GM19025 (cell line): ENCODE measurements around the gene ANKS1A.
A peak's percentile ranks its signal among the peaks of the same experiment; 100 is the strongest.
"Not testable (repeated sequence)": the region's sequence is repeated elsewhere in the genome, so short reads cannot be mapped to it uniquely, and the experiment has no call there.

Experiments
- ATAC-seq: cut with Tn5 transposase; IDR thresholded peaks from one replicate; pipeline ENCODE4 v1.9.1; 2021; ENCODE audit warnings: mild to moderate bottlenecking, low read depth, moderate library complexity; ENCODE audit not compliant: unreplicated experiment

Gene ANKS1A

GRCh38 chr6:34877869-34878485 lies 11.1 kb upstream of the ANKS1A start:
- no peak for ATAC-seq

- ATAC-seq, result not testable (repeated sequence)
Measured at GRCh38 chr6:34884073-34884472, 5.0 kb upstream of the ANKS1A start.

GRCh38 chr6:34884996-34885395 lies 4.1 kb upstream of the ANKS1A start:
- no peak for ATAC-seq

- ATAC-seq, result not testable (repeated sequence)
Measured at GRCh38 chr6:34885837-34886236, 3.2 kb upstream of the ANKS1A start.

- ATAC-seq, result no peak
Measured at GRCh38 chr6:34887753-34888513, 1.1 kb upstream of the ANKS1A start, which contains the start of gene TAF11. TSS of gene TAF11 (minus strand) at chr6:34888042. CDS start at chr6:34887957, 85 bp downstream.

GRCh38 chr6:34888514-34888856 lies 570 bp upstream of the ANKS1A start:
- no peak for ATAC-seq

GRCh38 chr6:34890533-34890925 lies 1.5 kb downstream of the ANKS1A start:
- ATAC-seq, result no peak

- no peak for ATAC-seq
Measured at GRCh38 chr6:34891296-34891695, 2.2 kb downstream of the ANKS1A start.

GRCh38 chr6:34894693-34895092 lies 5.6 kb downstream of the ANKS1A start:
- no peak for ATAC-seq

- no peak for ATAC-seq
Measured at GRCh38 chr6:34897130-34897529, 8.1 kb downstream of the ANKS1A start.

- no peak for ATAC-seq
Measured at GRCh38 chr6:34897716-34898115, 8.7 kb downstream of the ANKS1A start.

GRCh38 chr6:34899748-34900147 lies 10.7 kb downstream of the ANKS1A start:
- not testable (repeated sequence) for ATAC-seq

GRCh38 chr6:34900321-34901031 lies 11.4 kb downstream of the ANKS1A start:
- no peak for ATAC-seq

GRCh38 chr6:34901930-34902329 lies 12.9 kb downstream of the ANKS1A start:
- ATAC-seq, result no peak

- ATAC-seq, result no peak
Measured at GRCh38 chr6:34904990-34905613, 16.0 kb downstream of the ANKS1A start.

GRCh38 chr6:34906826-34907225 lies 17.8 kb downstream of the ANKS1A start:
- ATAC-seq, result no peak

- ATAC-seq, result no peak
Measured at GRCh38 chr6:34908194-34908593, 19.1 kb downstream of the ANKS1A start.

GRCh38 chr6:34909320-34909883 lies 20.3 kb downstream of the ANKS1A start:
- ATAC-seq, result no peak

- no peak for ATAC-seq
Measured at GRCh38 chr6:34911822-34912221, 22.8 kb downstream of the ANKS1A start.

- peak; percentile 74 for ATAC-seq
Measured at GRCh38 chr6:34912715-34913464, 23.8 kb downstream of the ANKS1A start.
